Liver (tissue), 3 donors: ENCODE measurements around the gene FAM124A.

ENCODE experiments used
- ATF3 ChIP-seq: IDR thresholded peaks from 2 replicates; pipeline ENCODE4 v1.6.1; 2016; ENCODE audit warnings: antibody characterized with exemption
- CTCF ChIP-seq: fragments of 150-350 bp; IDR thresholded peaks from 2 replicates; pipeline ENCODE4 v1.5.1; 2017; ENCODE audit warnings: improper control_type of control experiment, low read depth, low read length; ENCODE audit not compliant: missing input control
- GABPA ChIP-seq, 2 donors: IDR thresholded peaks in 1 of 2; conservative IDR thresholded peaks in 1 of 2; 2 replicates each; pipeline ENCODE4 v1.6.1; 2016; ENCODE audit warnings: antibody characterized with exemption in 2 of 2, mild to moderate bottlenecking in 1 of 2, moderate library complexity in 1 of 2
- JUND ChIP-seq, 2 donors: IDR thresholded peaks; 2 replicates each; pipeline ENCODE4 v1.6.1; 2016; ENCODE audit warnings: antibody characterized with exemption in 2 of 2
- RXRA ChIP-seq, 2 donors: IDR thresholded peaks; 2 replicates each; pipeline ENCODE4 v1.6.1; 2017 to 2018; ENCODE audit warnings: antibody characterized with exemption in 2 of 2, mild to moderate bottlenecking in 1 of 2
- SP1 ChIP-seq: IDR thresholded peaks from 2 replicates; pipeline ENCODE4 v1.6.1; 2018; ENCODE audit warnings: antibody characterized with exemption, mild to moderate bottlenecking
- YY1 ChIP-seq: IDR thresholded peaks from 2 replicates; pipeline ENCODE4 v1.6.1; 2016; ENCODE audit warnings: antibody characterized with exemption, mild to moderate bottlenecking
- donor health status: healthy.
- donor health status: healthy.

GRCh38 chr13:51318015-51318414 lies 95.8 kb downstream of the FAM124A start:
- TF ChIP-seq CTCF: no peak
- TF ChIP-seq RXRA (IDR thresholded peaks at IDR 0.05): no peak
- no peak for TF ChIP-seq SP1
- no peak for TF ChIP-seq GABPA (IDR thresholded peaks at IDR 0.05 in 1 of 2, conservative IDR thresholded peaks at IDR 0.05 in 1 of 2)
- no peak for TF ChIP-seq YY1
- TF ChIP-seq JUND (IDR thresholded peaks at IDR 0.05): no peak
- TF ChIP-seq ATF3: no peak
